Measurements from ENCODE around the gene TOMM20L. TPM values are rescaled to one million over a fixed set of nuclear protein-coding genes. Genes with fewer than 3 reads are reported as not detected.

Gene TOMM20L
- total RNA-seq, 1 donor from 2014 or later: 0.55 TPM

- H3K4me3 Mint-ChIP-seq (ENCODE audit: low read depth): no peak overlapping the region
- no peak for TF ChIP-seq CTCF (IDR thresholded peaks at IDR 0.05; ENCODE audit: unreplicated experiment)
- H3K9me3 Mint-ChIP-seq (ENCODE audit: low read depth): no peaks in the 10 kb centered on the region
- H3K27me3 Mint-ChIP-seq: no peaks in the 10 kb centered on the region
- no peaks in the 10 kb centered on the region for H3K4me1 Mint-ChIP-seq (ENCODE audit: low read depth)
- DNase-seq (ENCODE audit: low spot score, unreplicated experiment): no peak
- peaks cover 8% of the 10 kb centered on the region for H3K36me3 Mint-ChIP-seq (ENCODE audit: insufficient read depth)
- no peak overlapping the region for H3K27ac Mint-ChIP-seq
Measured at GRCh38 chr14:58439476-58439875, 43.7 kb downstream of the TOMM20L start.

- H3K4me1 Mint-ChIP-seq (ENCODE audit: low read depth): no peaks in the 10 kb centered on the region
- H3K27me3 Mint-ChIP-seq: no peaks in the 10 kb centered on the region
- no peak overlapping the region for H3K4me3 Mint-ChIP-seq (ENCODE audit: low read depth)
Measured at GRCh38 chr14:58444627-58445026, 48.9 kb downstream of the TOMM20L start.

GRCh38 chr14:58455593-58456265, 60.0 kb downstream of the TOMM20L start:
- no peak for DNase-seq (ENCODE audit: low spot score, unreplicated experiment)
- peaks cover 11% of the 10 kb centered on the region for H3K36me3 Mint-ChIP-seq (ENCODE audit: insufficient read depth)
- no peak overlapping the region for H3K27ac Mint-ChIP-seq
- no peak for TF ChIP-seq CTCF (IDR thresholded peaks at IDR 0.05; ENCODE audit: unreplicated experiment)
- H3K9me3 Mint-ChIP-seq (ENCODE audit: low read depth): no peaks in the 10 kb centered on the region
- no peaks in the 10 kb centered on the region for H3K27me3 Mint-ChIP-seq
- peaks cover 2% of the 10 kb centered on the region for H3K4me1 Mint-ChIP-seq (ENCODE audit: low read depth)
- H3K4me3 Mint-ChIP-seq (ENCODE audit: low read depth): no peak overlapping the region

More at GRCh38 chr14:58444627-58445026, 48.9 kb downstream of the TOMM20L start:
- Mint-ChIP-seq H3K36me3 (ENCODE audit: insufficient read depth) (peaks cover 4% of the 10 kb centered on the region), H3K9me3 (ENCODE audit: low read depth) (no peaks in the 10 kb centered on the region), H3K27ac (no peak overlapping the region)
- TF ChIP-seq CTCF (IDR thresholded peaks at IDR 0.05; ENCODE audit: unreplicated experiment): no peak
- no peak for DNase-seq (ENCODE audit: low spot score, unreplicated experiment)

Other genes starting within 250 kb of the TOMM20L start
- gene ARMH4, start 243.7 kb upstream of the TOMM20L start, total RNA-seq: 31.5 and 36.2 TPM in 2 replicates
- gene ACTR10, start 195.8 kb upstream of the TOMM20L start, total RNA-seq: 57.5 and 64.1 TPM in 2 replicates
- 197 and 216 TPM in 2 replicates for gene PSMA3, start 151.1 kb upstream of the TOMM20L start, total RNA-seq
- 31.5 and 35.1 TPM in 2 replicates for gene ARID4A, start 97.4 kb upstream of the TOMM20L start, total RNA-seq
- 34.1 and 37.9 TPM in 2 replicates for gene TIMM9, start 31.6 kb downstream of the TOMM20L start, total RNA-seq
- 17.7 and 19.8 TPM in 2 replicates for gene KIAA0586, start 31.8 kb downstream of the TOMM20L start, total RNA-seq
- 5.5 and 8.2 TPM in 2 replicates for gene DACT1, start 242.0 kb downstream of the TOMM20L start, total RNA-seq

Data from progenitor cell of endocrine pancreas (in vitro differentiated cells).